ENCODE results near the gene TMEM191C.
"Not testable (repeated sequence)": the region's sequence is repeated elsewhere in the genome, so short reads cannot be mapped to it uniquely, and the experiment has no call there.

DNA sequence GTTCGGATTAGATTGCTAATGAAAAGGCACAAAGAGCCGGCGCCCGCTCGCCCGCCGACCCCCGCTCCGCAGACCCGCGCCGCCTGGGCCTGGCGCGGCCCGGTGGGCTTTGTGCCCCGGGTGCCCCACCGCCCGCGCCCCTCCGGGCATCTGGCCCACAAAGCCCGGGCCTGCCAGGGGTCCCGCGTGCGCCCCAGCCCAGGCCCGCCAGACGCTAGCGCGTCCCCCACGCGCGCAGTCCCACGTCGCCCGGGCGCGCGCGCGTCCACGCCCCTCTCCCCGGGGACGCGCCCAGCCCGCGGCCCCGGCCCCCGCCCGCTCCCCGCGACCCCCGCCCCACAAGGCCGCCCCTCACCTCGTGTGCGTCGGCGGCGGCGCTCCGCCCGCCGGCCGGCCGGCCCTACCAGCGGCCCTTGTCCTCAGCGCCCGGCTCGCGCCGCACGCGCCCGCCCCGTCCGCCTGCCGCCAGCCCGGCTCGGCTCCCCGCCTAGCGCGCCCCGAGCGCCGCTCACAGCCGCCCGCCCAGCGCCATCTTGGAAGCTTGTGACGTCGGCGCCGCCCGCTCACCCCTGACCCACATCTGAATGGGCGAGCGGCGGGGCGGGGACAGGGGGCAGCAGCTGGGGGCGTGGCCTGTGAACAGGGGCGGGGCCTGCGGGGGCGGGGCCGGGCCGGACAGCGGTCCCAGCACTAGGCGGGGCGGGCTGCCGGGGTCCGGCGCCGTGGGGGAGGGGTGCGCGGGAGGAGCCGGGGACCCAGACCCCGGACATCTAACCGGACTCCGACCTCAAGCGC, 50.0 kb downstream of the TMEM191C start:
- TF ChIP-seq, protein P1, sequence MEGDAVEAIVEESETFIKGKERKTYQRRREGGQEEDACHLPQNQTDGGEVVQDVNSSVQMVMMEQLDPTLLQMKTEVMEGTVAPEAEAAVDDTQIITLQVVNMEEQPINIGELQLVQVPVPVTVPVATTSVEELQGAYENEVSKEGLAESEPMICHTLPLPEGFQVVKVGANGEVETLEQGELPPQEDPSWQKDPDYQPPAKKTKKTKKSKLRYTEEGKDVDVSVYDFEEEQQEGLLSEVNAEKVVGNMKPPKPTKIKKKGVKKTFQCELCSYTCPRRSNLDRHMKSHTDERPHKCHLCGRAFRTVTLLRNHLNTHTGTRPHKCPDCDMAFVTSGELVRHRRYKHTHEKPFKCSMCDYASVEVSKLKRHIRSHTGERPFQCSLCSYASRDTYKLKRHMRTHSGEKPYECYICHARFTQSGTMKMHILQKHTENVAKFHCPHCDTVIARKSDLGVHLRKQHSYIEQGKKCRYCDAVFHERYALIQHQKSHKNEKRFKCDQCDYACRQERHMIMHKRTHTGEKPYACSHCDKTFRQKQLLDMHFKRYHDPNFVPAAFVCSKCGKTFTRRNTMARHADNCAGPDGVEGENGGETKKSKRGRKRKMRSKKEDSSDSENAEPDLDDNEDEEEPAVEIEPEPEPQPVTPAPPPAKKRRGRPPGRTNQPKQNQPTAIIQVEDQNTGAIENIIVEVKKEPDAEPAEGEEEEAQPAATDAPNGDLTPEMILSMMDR (IDR thresholded peaks at IDR 0.05; ENCODE audit: insufficient read depth, low read length, poor library complexity, severe bottlenecking): not testable (repeated sequence)
- TF ChIP-seq EZH2phosphoT487 (conservative IDR thresholded peaks at IDR 0.05; ENCODE audit: low read length): not testable (repeated sequence)
